Fibroblast of lung (primary cell): ENCODE measurements around the gene KYAT1. TPM values are rescaled to one million over a fixed set of nuclear protein-coding genes. Genes with fewer than 3 reads are reported as not detected.

Experiments
- DNase-seq, 2 donors: peaks; one replicate each; pipeline versions ENCODE4 v3.0.0 to v3.0.0-alpha.2; 2010; ENCODE audit warnings: low read depth in 2 of 2
- H2AFZ ChIP-seq: 2 replicates; pipeline ENCODE4 v1.5.1; 2012; ENCODE audit warnings: low read length, control low read depth, inconsistent platforms
- H3K27ac ChIP-seq: 2 replicates; pipeline ENCODE4 v1.5.1; 2011; ENCODE audit warnings: low read length, control low read depth; ENCODE audit not compliant: insufficient read depth
- H3K27me3 ChIP-seq: 2 replicates; pipeline ENCODE4 v1.5.1; 2011; ENCODE audit warnings: mild to moderate bottlenecking, low read length; ENCODE audit not compliant: control insufficient read depth, insufficient read depth
- H3K36me3 ChIP-seq: 2 replicates; pipeline ENCODE4 v1.5.1; 2011; ENCODE audit warnings: low read length; ENCODE audit not compliant: control insufficient read depth, insufficient read depth
- H3K4me1 ChIP-seq: 2 replicates; pipeline ENCODE4 v1.5.1; 2011; ENCODE audit warnings: low read length; ENCODE audit not compliant: control insufficient read depth, insufficient read depth; ENCODE audit errors: extremely low read depth
- H3K4me2 ChIP-seq: 2 replicates; pipeline ENCODE4 v1.5.1; 2011; ENCODE audit warnings: low read length, control low read depth; ENCODE audit not compliant: insufficient read depth; ENCODE audit errors: extremely low read depth
- H3K4me3 ChIP-seq, 4 experiments: fragments of 200-600 bp in 1 of 4; sonication (generic) in 1 of 4; replicated peaks in 1 of 4; 2 replicates each; pipeline ENCODE4 v1.5.1; 2011 to 2016; ENCODE audit warnings: low read length in 4 of 4, low read depth in 3 of 4, mild to moderate bottlenecking in 3 of 4, control low read depth in 2 of 4, inconsistent platforms in 1 of 4, mixed read lengths in 1 of 4; ENCODE audit not compliant: insufficient read depth in 1 of 4; ENCODE audit errors: control extremely low read depth in 1 of 4
- H3K79me2 ChIP-seq: 2 replicates; pipeline ENCODE4 v1.5.1; 2012; ENCODE audit warnings: mild to moderate bottlenecking, low read length, inconsistent platforms; ENCODE audit not compliant: control insufficient read depth, insufficient read depth
- H3K9ac ChIP-seq: 2 replicates; pipeline ENCODE4 v1.5.1; 2011; ENCODE audit warnings: mild to moderate bottlenecking, low read length, control low read depth; ENCODE audit not compliant: insufficient read depth
- H3K9me3 ChIP-seq: 2 replicates; pipeline ENCODE4 v1.5.1; 2012; ENCODE audit warnings: low read depth, low read length; ENCODE audit not compliant: control insufficient read depth, insufficient read depth
- H4K20me1 ChIP-seq: 2 replicates; pipeline ENCODE4 v1.5.1; 2011; ENCODE audit warnings: low read length; ENCODE audit not compliant: control insufficient read depth, insufficient read depth; ENCODE audit errors: extremely low read depth
- CTCF ChIP-seq, 2 donors: IDR thresholded peaks in 1 of 2; conservative IDR thresholded peaks in 1 of 2; 1 replicate in 1 of 2; 2 replicates in 1 of 2; pipeline ENCODE4 v1.5.1; 2011 to 2012; ENCODE audit warnings: low read length in 2 of 2, control low read depth in 1 of 2, inconsistent platforms in 1 of 2, low read depth in 1 of 2, mild to moderate bottlenecking in 1 of 2
- EZH2 ChIP-seq: IDR thresholded peaks from 2 replicates; pipeline ENCODE4 v1.5.1; 2012; ENCODE audit warnings: low read length, control low read depth, mild to moderate bottlenecking; ENCODE audit errors: missing control alignments
- polyA plus RNA-seq, 2 donors: library from polyadenylated mRNA; depleted of rRNA in 1 of 2; stranded (reverse) in 1 of 2; unstranded in 1 of 2; fragments of >200 nt; gene quantifications; 2 replicates each; pipeline ENCODE4 v1.2.1, GENCODE V29; 2011 to 2012; ENCODE audit warnings: missing spikeins in 1 of 2
- total RNA-seq: library from RNA; depleted of rRNA; stranded (reverse); fragments of >200 nt; gene quantifications from 2 replicates; pipeline ENCODE4 v1.2.1, GENCODE V29; 2014

The KYAT1 gene
- total and polyA plus RNA-seq, 2 donors (not counting 1 experiment from before 2014, with no cell fraction given): 4.7 to 12.4 TPM

GRCh38 chr9:128912270-128912853 is 30.6 kb upstream of the KYAT1 start:
- Histone ChIP-seq H3K79me2 (peaks cover 54% of the 10 kb centered on the region), H3K36me3 (peaks cover 35% of the 10 kb centered on the region), H2AFZ (no peak overlapping the region), H3K4me1 (peaks cover 36% of the 10 kb centered on the region), H3K4me2 (peak overlapping the region; percentile 65), H3K4me3 (no peak overlapping the region), H3K9ac (no peak overlapping the region), H3K27me3 (no peaks in the 10 kb centered on the region), H3K9me3 (no peaks in the 10 kb centered on the region), H4K20me1 (no peaks in the 10 kb centered on the region), H3K27ac (peak overlapping the region; percentile 65)
- no peak for TF ChIP-seq CTCF (conservative IDR thresholded peaks at IDR 0.05 in 1 of 2, IDR thresholded peaks at IDR 0.05 in 1 of 2; ENCODE audit: low read depth in 1 of 2, low read length in 2 of 2)
- no peak for TF ChIP-seq EZH2
- peak; percentile 74 to 98 for DNase-seq

DNA sequence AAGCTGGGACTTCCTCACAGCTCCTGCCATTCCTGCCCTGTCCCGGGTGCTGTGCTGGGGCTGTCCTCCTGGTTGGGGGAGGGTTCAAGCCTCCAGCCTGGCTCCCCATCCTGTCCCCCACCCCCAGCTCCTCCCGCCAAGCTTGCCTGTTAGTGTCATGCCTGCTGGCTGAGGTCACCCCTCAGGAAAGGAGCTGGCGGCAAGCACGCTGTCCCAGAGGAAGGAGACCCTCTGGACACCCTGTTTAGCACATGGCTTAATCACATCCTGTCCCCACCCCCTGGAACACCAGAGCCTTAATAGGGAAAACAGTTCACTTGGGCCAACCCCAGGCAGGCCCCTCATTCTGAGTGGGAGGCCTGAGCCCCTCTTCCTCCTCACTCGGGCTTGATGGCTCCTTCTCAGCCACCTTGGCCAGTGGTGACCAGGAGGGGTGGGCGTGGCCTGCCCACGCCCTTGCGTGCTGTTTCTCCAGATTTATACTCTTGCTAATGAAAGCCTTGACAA is 29.8 kb upstream of the KYAT1 start:
- peak; percentile 47 to 86 for DNase-seq
- H3K27me3 ChIP-seq: no peaks in the 10 kb centered on the region
- no peak overlapping the region for H3K4me3 ChIP-seq
- H3K36me3 ChIP-seq: peaks cover 34% of the 10 kb centered on the region
- no peaks in the 10 kb centered on the region for H3K9me3 ChIP-seq
- no peak overlapping the region for H3K9ac ChIP-seq
- peaks cover 30% of the 10 kb centered on the region for H3K4me1 ChIP-seq
- no peaks in the 10 kb centered on the region for H4K20me1 ChIP-seq
- peak overlapping the region; percentile 65 for H3K27ac ChIP-seq
- peaks cover 56% of the 10 kb centered on the region for H3K79me2 ChIP-seq
- no peak overlapping the region for H2AFZ ChIP-seq
- H3K4me2 ChIP-seq: peak overlapping the region; percentile 66
- no peak for TF ChIP-seq CTCF (conservative IDR thresholded peaks at IDR 0.05 in 1 of 2, IDR thresholded peaks at IDR 0.05 in 1 of 2; ENCODE audit: low read depth in 1 of 2, low read length in 2 of 2)
- TF ChIP-seq EZH2: no peak

DNA sequence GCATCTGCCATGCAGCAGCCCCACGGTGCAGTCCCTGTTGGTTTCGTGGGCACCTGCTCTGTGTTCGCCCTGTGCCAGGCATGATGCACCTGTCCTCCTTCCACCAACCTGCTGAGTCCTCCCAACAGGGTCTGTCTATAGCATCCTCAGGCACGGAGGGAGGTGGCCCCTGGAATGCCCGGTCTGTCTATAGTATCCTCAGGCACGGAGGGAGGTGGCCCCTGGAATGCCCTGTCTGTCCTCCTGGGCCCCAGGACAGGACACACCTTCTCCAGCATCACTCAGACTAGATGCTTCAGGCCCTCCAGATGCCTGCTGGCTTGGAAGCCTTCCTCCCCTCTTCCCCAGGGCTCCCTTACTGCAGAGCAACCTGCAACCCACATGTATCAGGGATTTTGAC is 29.2 kb upstream of the KYAT1 start:
- Histone ChIP-seq H4K20me1 (no peaks in the 10 kb centered on the region), H3K9ac (no peak overlapping the region), H3K9me3 (no peaks in the 10 kb centered on the region), H3K36me3 (peaks cover 32% of the 10 kb centered on the region), H2AFZ (no peak overlapping the region), H3K4me1 (peaks cover 29% of the 10 kb centered on the region), H3K4me2 (no peak overlapping the region), H3K79me2 (peaks cover 56% of the 10 kb centered on the region), H3K27me3 (no peaks in the 10 kb centered on the region), H3K27ac (peak overlapping the region; percentile 65), H3K4me3 (no peak overlapping the region)
- no peak for DNase-seq
- TF ChIP-seq CTCF (conservative IDR thresholded peaks at IDR 0.05 in 1 of 2, IDR thresholded peaks at IDR 0.05 in 1 of 2; ENCODE audit: low read depth in 1 of 2, low read length in 2 of 2) (no peak), EZH2 (no peak)
